HUES64 (cell line): Measurements from ENCODE around the gene GCAT. TPM values are rescaled to one million over a fixed set of nuclear protein-coding genes. Genes with fewer than 3 reads are reported as not detected.

ENCODE experiments used
- H3K27ac ChIP-seq: 2 replicates; pipeline ENCODE4 v1.7.0; 2013; ENCODE audit warnings: low read depth, low read length, inconsistent platforms
- H3K27me3 ChIP-seq: 2 replicates; pipeline ENCODE4 v1.6.1; 2013; ENCODE audit warnings: mild to moderate bottlenecking, low read length; ENCODE audit not compliant: insufficient read depth
- H3K36me3 ChIP-seq: 2 replicates; pipeline ENCODE4 v1.6.1; 2013; ENCODE audit warnings: mild to moderate bottlenecking, low read length; ENCODE audit not compliant: insufficient read depth
- H3K4me1 ChIP-seq: 2 replicates; pipeline ENCODE4 v1.6.1; 2013; ENCODE audit warnings: mild to moderate bottlenecking, low read length, moderate library complexity; ENCODE audit not compliant: insufficient read depth
- H3K4me3 ChIP-seq: 2 replicates; pipeline ENCODE4 v1.5.1; 2013; ENCODE audit warnings: mild to moderate bottlenecking, low read length, moderate library complexity
- H3K9ac ChIP-seq: 2 replicates; pipeline ENCODE4 v1.6.1; 2013; ENCODE audit warnings: mild to moderate bottlenecking, low read depth, low read length
- H3K9me3 ChIP-seq: 2 replicates; pipeline ENCODE4 v1.6.1; 2013; ENCODE audit warnings: low read depth, low read length; ENCODE audit not compliant: insufficient read depth
- WGBS: fragments of 150-250, 120-280 bp; methylation state at CpG from one replicate; pipeline ENCODE4 v1.1.7; 2013; ENCODE audit warnings: missing lambda C conversion rate; 5-methylcytosine and 5-hydroxymethylcytosine counted together
- polyA plus RNA-seq, 2 experiments: library from polyadenylated mRNA; stranded (reverse); fragments of 50-300 nt; gene quantifications; one replicate each; pipeline ENCODE4 v1.2.3, GENCODE V29; 2013

The GCAT gene
- 16.9 TPM for polyA plus RNA-seq (2013, experiment 1 of 2)
- 20.7 TPM for polyA plus RNA-seq (2013, experiment 2 of 2)

- peak within 1 kb of the TSS; percentile 83 for H3K4me3 ChIP-seq
- WGBS, result under 1% methylated on average over 73 of the region's 73 CpGs
- H3K36me3 ChIP-seq, result no peaks in the 10 kb centered on the region
- H3K4me1 ChIP-seq, result peaks cover 9% of the 10 kb centered on the region; the same call in 1 of the 2 replicates
- H3K27me3 ChIP-seq, result peaks cover 44% of the 10 kb centered on the region
- H3K9me3 ChIP-seq, result no peaks in the 10 kb centered on the region
- H3K9ac ChIP-seq, result peak within 1 kb of the TSS; percentile 60
- no peak within 1 kb of the TSS; the same call in 1 of the 2 replicates for H3K27ac ChIP-seq
These were observed at the start of gene GCAT for GRCh38 chr22:37807410-37808293. GCAT (plus strand) TSS chr22:37807934; CDS start chr22:37807968, 34 bp downstream.

DNA sequence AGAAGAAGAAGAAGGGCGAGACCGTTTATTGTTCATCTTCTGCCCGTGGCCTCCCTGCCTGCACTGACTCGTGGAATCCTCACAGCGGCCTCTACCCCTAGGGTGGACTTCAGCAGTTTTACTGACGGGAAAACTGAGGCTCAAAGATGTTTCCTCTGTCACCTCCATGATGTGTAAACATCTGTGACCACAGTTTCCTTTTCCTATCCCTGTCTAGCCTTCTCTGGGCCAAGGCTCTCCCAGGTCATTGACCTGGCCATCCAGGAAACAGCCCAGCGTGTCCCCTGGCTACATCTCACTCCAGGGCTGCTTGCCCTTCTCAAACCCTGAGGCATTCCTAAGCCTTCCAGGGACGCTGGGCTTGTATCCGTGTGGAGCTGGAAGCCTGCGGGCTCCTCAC lies 49.0 kb upstream of the GCAT start:
- 94% methylated on average over 10 of the region's 10 CpGs for WGBS
- Histone ChIP-seq H3K27ac (no peak overlapping the region), H3K36me3 (peaks cover 68% of the 10 kb centered on the region)

GRCh38 chr22:37759281-37759680 lies 48.5 kb upstream of the GCAT start:
- Histone ChIP-seq H3K27ac (no peak overlapping the region), H3K4me3 (no peak overlapping the region), H3K4me1 (no peaks in the 10 kb centered on the region), H3K36me3 (peaks cover 66% of the 10 kb centered on the region), H3K9me3 (no peaks in the 10 kb centered on the region), H3K27me3 (no peaks in the 10 kb centered on the region), H3K9ac (no peak overlapping the region)
- whole genome bisulfite sequencing, result 92% methylated on average over 11 of the region's 11 CpGs

More for the DNA sequence above, 49.0 kb upstream of the GCAT start:
- Histone ChIP-seq H3K9me3 (no peaks in the 10 kb centered on the region), H3K9ac (no peak overlapping the region), H3K27me3 (no peaks in the 10 kb centered on the region), H3K4me1 (no peaks in the 10 kb centered on the region), H3K4me3 (no peak overlapping the region)

GRCh38 chr22:37760152-37760551 lies 47.6 kb upstream of the GCAT start:
- WGBS, result 95% methylated on average over 1 of the region's 3 CpGs
- Histone ChIP-seq H3K27ac (no peak overlapping the region), H3K9me3 (no peaks in the 10 kb centered on the region), H3K4me1 (no peaks in the 10 kb centered on the region), H3K9ac (no peak overlapping the region), H3K4me3 (no peak overlapping the region), H3K36me3 (peaks cover 57% of the 10 kb centered on the region), H3K27me3 (no peaks in the 10 kb centered on the region)

GRCh38 chr22:37762389-37762836 lies 45.3 kb upstream of the GCAT start:
- Histone ChIP-seq H3K36me3 (peaks cover 43% of the 10 kb centered on the region), H3K4me3 (no peak overlapping the region), H3K9ac (no peak overlapping the region), H3K9me3 (no peaks in the 10 kb centered on the region), H3K4me1 (no peaks in the 10 kb centered on the region), H3K27ac (no peak overlapping the region), H3K27me3 (no peaks in the 10 kb centered on the region)
- WGBS, result 84% methylated on average over 10 of the region's 10 CpGs

GRCh38 chr22:37763012-37763411 lies 44.7 kb upstream of the GCAT start:
- Histone ChIP-seq H3K36me3 (peaks cover 42% of the 10 kb centered on the region), H3K4me1 (no peaks in the 10 kb centered on the region), H3K9me3 (no peaks in the 10 kb centered on the region), H3K9ac (no peak overlapping the region), H3K4me3 (no peak overlapping the region), H3K27ac (no peak overlapping the region), H3K27me3 (no peaks in the 10 kb centered on the region)
- WGBS, result 97% methylated on average over 9 of the region's 9 CpGs

DNA sequence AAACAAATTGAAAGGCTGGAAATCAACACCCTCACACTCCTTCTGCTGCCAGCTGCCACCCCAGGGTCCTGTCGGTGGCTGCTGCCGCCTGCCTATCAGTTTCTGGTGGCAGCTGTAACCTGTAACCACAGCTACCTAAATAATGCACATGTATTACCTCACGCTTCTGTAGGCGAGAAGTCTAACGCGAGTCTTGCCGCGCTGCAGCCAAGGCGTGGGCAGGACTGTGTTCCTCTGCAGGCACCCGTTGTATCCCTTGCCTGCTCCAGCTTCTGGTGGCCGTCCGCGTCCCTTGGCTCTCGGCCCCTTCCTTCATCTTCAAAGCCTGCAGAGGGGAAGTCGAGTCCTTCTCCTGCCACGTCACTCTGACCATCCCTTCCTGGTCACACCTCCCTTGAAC lies 44.1 kb upstream of the GCAT start:
- Histone ChIP-seq H3K27me3 (no peaks in the 10 kb centered on the region), H3K9me3 (no peaks in the 10 kb centered on the region), H3K36me3 (peaks cover 39% of the 10 kb centered on the region), H3K27ac (no peak overlapping the region), H3K4me1 (no peaks in the 10 kb centered on the region), H3K4me3 (no peak overlapping the region), H3K9ac (no peak overlapping the region)
- 96% methylated on average over 16 of the region's 16 CpGs for WGBS

GRCh38 chr22:37764622-37765021 lies 43.1 kb upstream of the GCAT start:
- no peak overlapping the region for H3K9ac ChIP-seq

GRCh38 chr22:37765498-37765897 lies 42.2 kb upstream of the GCAT start:
- H3K4me3 ChIP-seq, result no peak overlapping the region
- H3K9me3 ChIP-seq, result no peaks in the 10 kb centered on the region
- H3K27me3 ChIP-seq, result no peaks in the 10 kb centered on the region
- WGBS, result 91% methylated on average over 13 of the region's 13 CpGs
- H3K36me3 ChIP-seq, result peaks cover 21% of the 10 kb centered on the region
- H3K9ac ChIP-seq, result no peak overlapping the region
- H3K4me1 ChIP-seq, result no peaks in the 10 kb centered on the region
- no peak overlapping the region for H3K27ac ChIP-seq

More at GRCh38 chr22:37764622-37765021, 43.1 kb upstream of the GCAT start:
- Histone ChIP-seq H3K36me3 (peaks cover 29% of the 10 kb centered on the region), H3K27ac (no peak overlapping the region), H3K4me3 (no peak overlapping the region), H3K9me3 (no peaks in the 10 kb centered on the region), H3K27me3 (no peaks in the 10 kb centered on the region), H3K4me1 (no peaks in the 10 kb centered on the region)
- WGBS, result 98% methylated on average over 6 of the region's 6 CpGs

DNA sequence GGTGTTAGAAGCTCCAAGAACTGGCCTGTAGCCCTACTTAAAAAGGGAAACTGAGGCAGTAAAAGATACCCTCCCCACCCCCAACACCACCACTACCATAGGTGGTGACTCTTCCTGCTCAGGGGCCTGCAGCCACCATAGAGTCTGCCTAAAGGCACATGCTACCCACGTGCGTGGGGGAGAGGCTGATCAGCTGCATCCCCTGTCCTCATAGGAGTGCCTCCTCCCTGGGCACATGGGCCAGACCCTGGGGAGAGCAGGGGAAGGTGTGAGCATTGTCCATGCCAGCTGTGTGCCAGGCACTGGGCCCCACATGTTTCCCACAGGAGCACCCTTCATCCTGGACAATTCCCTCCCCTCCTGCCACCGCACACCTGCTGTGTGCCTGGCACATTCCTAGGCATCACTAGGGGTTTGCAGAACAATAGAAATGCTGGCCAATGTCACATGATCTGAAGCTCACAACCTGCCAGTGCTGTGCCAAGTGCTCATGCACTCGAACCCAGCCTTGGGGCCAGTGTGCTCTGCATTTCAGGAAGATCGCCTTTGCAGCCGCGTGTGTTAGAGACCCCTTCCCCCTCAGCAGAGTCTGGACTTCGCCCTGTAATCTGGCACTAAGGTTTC lies 41.7 kb upstream of the GCAT start:
- no peak overlapping the region for H3K9ac ChIP-seq
- peaks cover 17% of the 10 kb centered on the region; the same call in 1 of the 2 replicates for H3K36me3 ChIP-seq
- no peak overlapping the region for H3K27ac ChIP-seq
- no peaks in the 10 kb centered on the region for H3K9me3 ChIP-seq
- H3K4me3 ChIP-seq, result no peak overlapping the region
- no peaks in the 10 kb centered on the region for H3K4me1 ChIP-seq
- no peaks in the 10 kb centered on the region for H3K27me3 ChIP-seq
- 90% methylated on average over 8 of the region's 8 CpGs for WGBS

GRCh38 chr22:37768273-37768672 lies 39.5 kb upstream of the GCAT start:
- WGBS, result 96% methylated on average over 3 of the region's 3 CpGs
- Histone ChIP-seq H3K9ac (no peak overlapping the region), H3K27ac (no peak overlapping the region), H3K4me3 (no peak overlapping the region), H3K27me3 (no peaks in the 10 kb centered on the region), H3K9me3 (no peaks in the 10 kb centered on the region), H3K36me3 (peaks cover 35% of the 10 kb centered on the region), H3K4me1 (no peaks in the 10 kb centered on the region)
